HCT116 (cell line): Measurements from ENCODE around the gene SPATA45. TPM values are rescaled to one million over a fixed set of nuclear protein-coding genes. Genes with fewer than 3 reads are reported as not detected.

Source experiments
- ATAC-seq: fragments of 200-7000 bp; cut with Tn5 transposase; 2 replicates; pipeline ENCODE4 v1.9.1; 2020; ENCODE audit warnings: mild to moderate bottlenecking, moderate library complexity
- BruUV-seq: library from RNA; stranded (reverse); fragments of 400-500 nt; replicated peaks from 2 replicates; lab custom pipeline; 2021; lab: Mats Ljungman, UMichigan
- CTCF ChIA-PET: fragments of 300-600 bp; sonication (Branson Sonifier 250); formaldehyde crosslinking; loops from one replicate; lab custom pipeline; 2021; ENCODE audit warnings: antibody characterized with exemption; lab: Charles Lee
- POLR2A ChIA-PET: fragments of 300-600, 350-600 bp; sonication (Branson Sonifier 250); formaldehyde crosslinking; loops from one replicate; lab custom pipeline; 2021; ENCODE audit warnings: antibody characterized with exemption; lab: Charles Lee
- RAD21 ChIA-PET, 2 experiments: fragments of 300-600 bp; sonication (Branson Sonifier 250); formaldehyde crosslinking; loops; one replicate each; lab custom pipeline; 2023; ENCODE audit warnings: low total read pairs in 2 of 2; ENCODE audit not compliant: uncharacterized antibody in 2 of 2, unreplicated experiment in 2 of 2, low non-redundant PET in 1 of 2; lab: Charles Lee
- DNase-seq: peaks from one replicate; pipeline ENCODE4 v3.0.0-alpha.2; 2010; ENCODE audit warnings: low read depth, low spot score
- H2AFZ ChIP-seq: fragments of 200-600 bp; shearing (Covaris generic), sonication (generic); 2 replicates; pipeline ENCODE4 v1.6.1; 2017; ENCODE audit warnings: low read depth, mixed run types, mixed read lengths, antibody characterized with exemption, low read length; ENCODE audit not compliant: poor library complexity, severe bottlenecking
- H3K27ac ChIP-seq: 2 replicates; pipeline ENCODE4 v1.5.1; 2012; ENCODE audit warnings: low read depth, low read length
- H3K27me3 ChIP-seq: fragments of 200-600 bp; sonication (generic); 2 replicates; pipeline ENCODE4 v1.6.1; 2016; ENCODE audit warnings: mixed run types, low read length, mixed read lengths; ENCODE audit not compliant: insufficient read depth
- H3K36me3 ChIP-seq, 2 experiments: fragments of 200-500 bp in 1 of 2; fragments of 200-600 bp in 1 of 2; sonication (Bioruptor generic) in 1 of 2; sonication (generic) in 1 of 2; 2 replicates each; pipeline versions ENCODE4 v1.5.1 to v1.6.1; 2014 to 2016; ENCODE audit warnings: low read length in 2 of 2, inconsistent platforms in 1 of 2, mixed read lengths in 1 of 2, mixed run types in 1 of 2; ENCODE audit not compliant: insufficient read depth in 2 of 2, control insufficient read depth in 1 of 2
- H3K4me1 ChIP-seq, 2 experiments: fragments of 200-600 bp in 1 of 2; sonication (generic) in 1 of 2; 2 replicates each; pipeline versions ENCODE4 v1.5.1 to v1.6.1; 2012 to 2017; ENCODE audit warnings: low read length in 2 of 2, inconsistent platforms in 1 of 2, mild to moderate bottlenecking in 1 of 2, mixed read lengths in 1 of 2, mixed run types in 1 of 2, moderate library complexity in 1 of 2; ENCODE audit not compliant: insufficient read depth in 2 of 2, control insufficient read depth in 1 of 2
- H3K4me2 ChIP-seq: fragments of 200-600 bp; sonication (generic); 2 replicates; pipeline ENCODE4 v1.6.1; 2017; ENCODE audit warnings: mixed run types, low read length, mixed read lengths
- H3K4me3 ChIP-seq, 2 experiments: fragments of 200-600 bp in 1 of 2; sonication (generic) in 1 of 2; replicated peaks in 1 of 2; 2 replicates each; pipeline ENCODE4 v1.5.1; 2011 to 2016; ENCODE audit warnings: low read length in 2 of 2, control low read depth in 1 of 2, low read depth in 1 of 2, mild to moderate bottlenecking in 1 of 2, mixed read lengths in 1 of 2, mixed run types in 1 of 2
- H3K79me2 ChIP-seq: fragments of 200-600 bp; sonication (generic); 2 replicates; pipeline ENCODE4 v1.6.1; 2017; ENCODE audit warnings: mild to moderate bottlenecking, mixed run types, low read length, moderate library complexity, mixed read lengths; ENCODE audit not compliant: insufficient read depth
- H3K9ac ChIP-seq: fragments of 200-600 bp; sonication (generic); 2 replicates; pipeline ENCODE4 v1.6.1; 2016; ENCODE audit warnings: low read length, mixed read lengths
- H3K9me2 ChIP-seq: fragments of 200-600 bp; sonication (generic), shearing (Covaris generic); 2 replicates; pipeline ENCODE4 v1.6.1; 2017; ENCODE audit warnings: mixed run types, mild to moderate bottlenecking, moderate library complexity; ENCODE audit not compliant: insufficient read depth
- H3K9me3 ChIP-seq, 2 experiments: fragments of 200-500 bp in 1 of 2; fragments of 200-600 bp in 1 of 2; sonication (Bioruptor generic) in 1 of 2; sonication (generic) in 1 of 2; 2 replicates each; pipeline ENCODE4 v1.6.1; 2014 to 2017; ENCODE audit warnings: low read length in 2 of 2, mixed read lengths in 2 of 2, inconsistent platforms in 1 of 2, low read depth in 1 of 2, mild to moderate bottlenecking in 1 of 2, mixed run types in 1 of 2, moderate library complexity in 1 of 2; ENCODE audit not compliant: control insufficient read depth in 1 of 2, insufficient read depth in 1 of 2
- H4K20me1 ChIP-seq: fragments of 200-600 bp; sonication (generic), shearing (Covaris generic); 2 replicates; pipeline ENCODE4 v1.6.1; 2017; ENCODE audit warnings: mixed run types, mild to moderate bottlenecking, moderate library complexity; ENCODE audit not compliant: insufficient read depth
- CTCF ChIP-seq, 3 experiments: fragments of 200-600 bp in 1 of 3; sonication (generic) in 1 of 3; IDR thresholded peaks in 2 of 3; conservative IDR thresholded peaks in 1 of 3; 2 replicates each; pipeline ENCODE4 v1.5.1; 2012 to 2017; ENCODE audit warnings: low read depth in 2 of 3, low read length in 2 of 3, antibody characterized with exemption in 1 of 3, borderline replicate concordance in 1 of 3, control low read depth in 1 of 3, mild to moderate bottlenecking in 1 of 3, mixed read lengths in 1 of 3, mixed run types in 1 of 3, moderate library complexity in 1 of 3; ENCODE audit not compliant: insufficient read depth in 1 of 3
- EGR1 ChIP-seq: IDR thresholded peaks from 2 replicates; pipeline ENCODE4 v1.6.1; 2012; ENCODE audit warnings: low read depth
- ELF1 ChIP-seq: IDR thresholded peaks from 2 replicates; pipeline ENCODE4 v1.6.1; 2012; ENCODE audit warnings: low read depth, borderline replicate concordance
- EZH2phosphoT487 ChIP-seq: fragments of 200-600 bp; IDR thresholded peaks from 2 replicates; pipeline ENCODE4 v1.6.1; 2018; ENCODE audit warnings: antibody characterized with exemption, borderline replicate concordance
- JUND ChIP-seq: IDR thresholded peaks from 2 replicates; pipeline ENCODE4 v1.6.1; 2012
- MAX ChIP-seq: IDR thresholded peaks from 2 replicates; pipeline ENCODE4 v1.6.1; 2012
- POLR2A ChIP-seq: IDR thresholded peaks from 2 replicates; pipeline ENCODE4 v1.7.0; 2011; ENCODE audit warnings: borderline replicate concordance; ENCODE audit not compliant: insufficient read depth, insufficient read length; ENCODE audit errors: extremely low read depth
- RAD21 ChIP-seq: IDR thresholded peaks from 2 replicates; pipeline ENCODE4 v1.6.1; 2012; ENCODE audit warnings: low read depth, mild to moderate bottlenecking
- SP1 ChIP-seq: IDR thresholded peaks from 2 replicates; pipeline ENCODE4 v1.6.1; 2012; ENCODE audit warnings: low read depth
- SRF ChIP-seq: IDR thresholded peaks from 2 replicates; pipeline ENCODE4 v1.6.1; 2012; ENCODE audit warnings: low read depth
- intact Hi-C: fragments of 100-400 bp; cut with micrococcal nuclease; formaldehyde crosslinking; loops from 2 replicates; pipeline ENCODE4 v1.10.0; 2022
- total RNA-seq: library from RNA; stranded (reverse); gene quantifications from one replicate; pipeline ENCODE4 v1.2.1, GENCODE V29; 2021; ENCODE audit not compliant: unreplicated experiment

SPATA45 gene
- total RNA-seq, 1 experiment from 2014 or later = not detected

- intact Hi-C loops = no loop called here
- H3K4me2 ChIP-seq = no peak overlapping the region
- no peaks in the 10 kb centered on the region; a peak in 1 of 4 replicates for H3K4me1 ChIP-seq
- POLR2A ChIA-PET = no interaction called here
- H3K27me3 ChIP-seq = no peaks in the 10 kb centered on the region
- no peaks in the 10 kb centered on the region for H3K9me2 ChIP-seq
- H3K9ac ChIP-seq = no peak overlapping the region
- H3K27ac ChIP-seq = no peak overlapping the region
- TF ChIP-seq CTCF (IDR thresholded peaks at IDR 0.05 in 2 of 3, conservative IDR thresholded peaks at IDR 0.05 in 1 of 3; ENCODE audit: borderline replicate concordance in 1 of 3, insufficient read depth in 1 of 3, low read depth in 2 of 3, low read length in 2 of 3) = peak; percentile 11 to 51 (median 25); a peak in 4 of 6 replicates
- peak; percentile 37 for TF ChIP-seq RAD21
- no peak for TF ChIP-seq EGR1
- TF ChIP-seq POLR2A = no peak
- no peak for TF ChIP-seq ELF1
- no peak overlapping the region for H3K4me3 ChIP-seq
- no peaks in the 10 kb centered on the region for H4K20me1 ChIP-seq
- H3K79me2 ChIP-seq = no peaks in the 10 kb centered on the region
- CTCF ChIA-PET = interaction anchor here (0.6 to 1.4 kb wide), 5 partner anchors 10 to 191 kb away, joined by 3 to 13 read pairs (median 4); no protein-coding TSS in a partner anchor
- DNase-seq (no peak), ATAC-seq (no peak)
- H2AFZ ChIP-seq = no peak overlapping the region
- no peaks in the 10 kb centered on the region; a peak in 1 of 4 replicates for H3K36me3 ChIP-seq
- H3K9me3 ChIP-seq = no peaks in the 10 kb centered on the region
- RAD21 ChIA-PET = no interaction called here
- BruUV-seq = no TSS peak
These were observed 32.7 kb downstream of the SPATA45 start for GRCh38 chr1:212814537-212815334.

GRCh38 chr1:212805767-212806166 lies 41.7 kb downstream of the SPATA45 start:
- CTCF ChIA-PET = interaction anchor here (0.9 kb wide), 1 partner anchor 13 kb away, joined by 6 read pairs; no protein-coding TSS in a partner anchor
- TF ChIP-seq SP1 (no peak), EZH2phosphoT487 (no peak), SRF (no peak), CTCF (IDR thresholded peaks at IDR 0.05 in 2 of 3, conservative IDR thresholded peaks at IDR 0.05 in 1 of 3; ENCODE audit: borderline replicate concordance in 1 of 3, insufficient read depth in 1 of 3, low read depth in 2 of 3, low read length in 2 of 3) (no peak), MAX (no peak), JUND (no peak), POLR2A (no peak), RAD21 (no peak)

More at GRCh38 chr1:212805767-212806166, 41.7 kb downstream of the SPATA45 start:
- H3K9ac ChIP-seq = no peak overlapping the region
- BruUV-seq = no TSS peak
- no peaks in the 10 kb centered on the region for H3K9me3 ChIP-seq
- no peak overlapping the region for H3K4me2 ChIP-seq
- peaks cover 0 to 6% of the 10 kb centered on the region in 2 experiments; a peak in 2 of 4 replicates for H3K36me3 ChIP-seq
- H3K4me1 ChIP-seq = no peaks in the 10 kb centered on the region
- no peaks in the 10 kb centered on the region for H4K20me1 ChIP-seq
- no peak overlapping the region for H3K27ac ChIP-seq
- ChIA-PET RAD21 (no interaction called here), POLR2A (no interaction called here)
- intact Hi-C loops = no loop called here
- H3K4me3 ChIP-seq = no peak overlapping the region
- no peak overlapping the region for H2AFZ ChIP-seq
- ATAC-seq = no peak
- H3K79me2 ChIP-seq = no peaks in the 10 kb centered on the region
- H3K9me2 ChIP-seq = no peaks in the 10 kb centered on the region
- no peak for DNase-seq
- no peaks in the 10 kb centered on the region for H3K27me3 ChIP-seq
